IMR-90 (cell line): ENCODE data around the gene LILRA2. TPM values are rescaled to one million over a fixed set of nuclear protein-coding genes. Genes with fewer than 3 reads are reported as not detected.

Experiments
- ATAC-seq: fragments of 200-7000 bp; cut with Tn5 transposase; 2 replicates; pipeline ENCODE4 v1.9.1; 2020; ENCODE audit warnings: low read depth, mild to moderate bottlenecking, moderate library complexity
- BruUV-seq: library from RNA; stranded (reverse); fragments of 400-500 nt; replicated peaks from 2 replicates; lab custom pipeline; 2021; lab: Mats Ljungman, UMichigan
- CTCF ChIA-PET: fragments of 300-600 bp; formaldehyde crosslinking; extraction: SDS; loops from one replicate; lab custom pipeline; 2021; ENCODE audit warnings: antibody characterized with exemption; lab: Yijun Ruan, JAX
- POLR2A ChIA-PET: fragments of 300-600 bp; sonication (Branson Sonifier 250); formaldehyde crosslinking; loops from one replicate; lab custom pipeline; 2022; ENCODE audit warnings: antibody characterized with exemption; ENCODE audit not compliant: unreplicated experiment; lab: Charles Lee
- DNase-seq: peaks from one replicate; pipeline ENCODE4 v3.0.0; 2013
- H2AFZ ChIP-seq: replicated peaks from 2 replicates; pipeline ENCODE3; 2013; ENCODE audit warnings: low read length, mild to moderate bottlenecking; ENCODE audit not compliant: poor library complexity
- H2AK5ac ChIP-seq: 2 replicates; pipeline ENCODE4 v1.6.1; 2013; ENCODE audit warnings: low read depth, low read length, inconsistent platforms
- H2AK9ac ChIP-seq: replicated peaks from 2 replicates; pipeline ENCODE3; 2013; ENCODE audit warnings: mild to moderate bottlenecking, low read depth, low read length, moderate library complexity; ENCODE audit not compliant: poor library complexity
- H2BK120ac ChIP-seq: 2 replicates; pipeline ENCODE4 v1.6.1; 2013; ENCODE audit warnings: low read depth, low read length, inconsistent platforms
- H2BK15ac ChIP-seq: 3 replicates; pipeline ENCODE4 v1.6.1; 2013; ENCODE audit warnings: low read depth, low read length, inconsistent platforms
- H2BK20ac ChIP-seq: 2 replicates; pipeline ENCODE4 v1.6.1; 2013; ENCODE audit warnings: low read depth, mild to moderate bottlenecking, inconsistent platforms, low read length, moderate library complexity
- H2BK5ac ChIP-seq: 2 replicates; pipeline ENCODE4 v1.6.1; 2013; ENCODE audit warnings: mild to moderate bottlenecking, low read depth, low read length, inconsistent platforms; ENCODE audit not compliant: poor library complexity, severe bottlenecking
- H3K14ac ChIP-seq: replicated peaks from 2 replicates; pipeline ENCODE4 v1.6.1; 2013; ENCODE audit warnings: low read depth, low read length, inconsistent platforms
- H3K18ac ChIP-seq: 2 replicates; pipeline ENCODE4 v1.6.1; 2013; ENCODE audit warnings: low read depth, low read length, control low read depth
- H3K23ac ChIP-seq: 2 replicates; pipeline ENCODE4 v1.6.1; 2013; ENCODE audit warnings: low read depth, low read length, inconsistent platforms
- H3K27ac ChIP-seq: 2 replicates; pipeline ENCODE4 v1.5.1; 2013; ENCODE audit warnings: mild to moderate bottlenecking, control low read depth, low read length; ENCODE audit not compliant: insufficient read depth
- H3K27me3 ChIP-seq: 2 replicates; pipeline ENCODE4 v1.6.1; 2013; ENCODE audit warnings: low read length; ENCODE audit not compliant: control insufficient read depth, insufficient read depth
- H3K36me3 ChIP-seq: 2 replicates; pipeline ENCODE4 v1.6.1; 2013; ENCODE audit warnings: low read length, mixed read lengths; ENCODE audit not compliant: control insufficient read depth, insufficient read depth
- H3K4ac ChIP-seq: 2 replicates; pipeline ENCODE4 v1.6.1; 2013; ENCODE audit warnings: low read depth, low read length, inconsistent platforms
- H3K4me1 ChIP-seq: 2 replicates; pipeline ENCODE4 v1.6.1; 2013; ENCODE audit warnings: low read length, mixed read lengths; ENCODE audit not compliant: control insufficient read depth, insufficient read depth
- H3K4me2 ChIP-seq: 2 replicates; pipeline ENCODE4 v1.6.1; 2013; ENCODE audit warnings: low read depth, mild to moderate bottlenecking, control low read depth, low read length, moderate library complexity
- H3K4me3 ChIP-seq: 2 replicates; pipeline ENCODE4 v1.5.1; 2013; ENCODE audit warnings: low read depth, mild to moderate bottlenecking, control low read depth, low read length, moderate library complexity; ENCODE audit not compliant: insufficient read depth
- H3K56ac ChIP-seq: 2 replicates; pipeline ENCODE4 v1.6.1; 2013; ENCODE audit warnings: low read length, inconsistent platforms; ENCODE audit not compliant: insufficient read depth; ENCODE audit errors: extremely low read depth
- H3K79me1 ChIP-seq, 2 experiments: 2 replicates each; pipeline ENCODE4 v1.6.1; 2013; ENCODE audit warnings: low read length in 2 of 2, inconsistent platforms in 1 of 2, low read depth in 1 of 2
- H3K9ac ChIP-seq: 2 replicates; pipeline ENCODE4 v1.6.1; 2013; ENCODE audit warnings: low read depth, low read length, control low read depth
- H3K9me1 ChIP-seq: 2 replicates; pipeline ENCODE4 v1.6.1; 2013; ENCODE audit warnings: low read length, inconsistent platforms; ENCODE audit not compliant: insufficient read depth
- H3K9me3 ChIP-seq: 2 replicates; pipeline ENCODE4 v1.6.1; 2013; ENCODE audit warnings: low read length; ENCODE audit not compliant: control insufficient read depth, insufficient read depth
- H4K20me1 ChIP-seq: 2 replicates; pipeline ENCODE4 v1.6.1; 2013; ENCODE audit warnings: low read length, inconsistent platforms; ENCODE audit not compliant: insufficient read depth
- H4K5ac ChIP-seq: 2 replicates; pipeline ENCODE4 v1.6.1; 2013; ENCODE audit warnings: mild to moderate bottlenecking, low read depth, low read length, control low read depth
- H4K8ac ChIP-seq, 2 experiments: 2 replicates each; pipeline ENCODE4 v1.6.1; 2013; ENCODE audit warnings: low read depth in 2 of 2, low read length in 2 of 2, control low read depth in 1 of 2, inconsistent platforms in 1 of 2
- H4K91ac ChIP-seq: 2 replicates; pipeline ENCODE4 v1.6.1; 2013; ENCODE audit warnings: low read depth, low read length, inconsistent platforms; ENCODE audit not compliant: insufficient read depth
- CHD1 ChIP-seq: IDR thresholded peaks from 2 replicates; pipeline ENCODE4 v1.6.1; 2012; ENCODE audit warnings: low read depth, low read length, improper control_type of control experiment
- ELK1 ChIP-seq: fragments of 150-350 bp; IDR thresholded peaks from 2 replicates; pipeline ENCODE4 v1.6.1; 2016; ENCODE audit warnings: low read depth, mild to moderate bottlenecking, low read length, moderate library complexity, borderline replicate concordance
- FOS ChIP-seq: fragments of 150-350 bp; IDR thresholded peaks from 2 replicates; pipeline ENCODE4 v1.6.1; 2016; ENCODE audit warnings: low read depth, low read length
- MAFK ChIP-seq: IDR thresholded peaks from 2 replicates; pipeline ENCODE4 v1.6.1; 2012; ENCODE audit warnings: low read depth, low read length, improper control_type of control experiment
- MAZ ChIP-seq: IDR thresholded peaks from 2 replicates; pipeline ENCODE4 v1.6.1; 2012; ENCODE audit warnings: low read depth, mild to moderate bottlenecking, low read length, improper control_type of control experiment, moderate library complexity, borderline replicate concordance
- MXI1 ChIP-seq: IDR thresholded peaks from 2 replicates; pipeline ENCODE4 v1.6.1; 2012; ENCODE audit warnings: low read depth, mild to moderate bottlenecking, low read length, moderate library complexity, borderline replicate concordance
- RAD21 ChIP-seq: IDR thresholded peaks from 2 replicates; pipeline ENCODE4 v1.6.1; 2012; ENCODE audit warnings: low read length, improper control_type of control experiment
- SMC3 ChIP-seq: fragments of 150-350 bp; IDR thresholded peaks from 2 replicates; pipeline ENCODE4 v1.6.1; 2016; ENCODE audit warnings: low read depth, mild to moderate bottlenecking, antibody characterized with exemption, low read length, moderate library complexity
- USF2 ChIP-seq: fragments of 150-350 bp; IDR thresholded peaks from 2 replicates; pipeline ENCODE4 v1.6.1; 2017; ENCODE audit warnings: mild to moderate bottlenecking, antibody characterized with exemption, low read length, low read depth
- WGBS, 2 experiments: methylation state at CpG; one replicate each; pipeline versions ENCODE4 v1.1.5 to v1.1.7; 2013; ENCODE audit warnings: missing lambda C conversion rate in 2 of 2; ENCODE audit not compliant: insufficient read length in 1 of 2; ENCODE audit errors: extremely low coverage in 2 of 2; 5-methylcytosine and 5-hydroxymethylcytosine counted together
- dilution Hi-C: fragments of 300-500 bp; cut with HindIII; formaldehyde crosslinking; loops from one replicate; pipeline ENCODE4 v1.14.3; 2018; ENCODE audit warnings: low sequenced_read_pairs; ENCODE audit not compliant: unreplicated experiment
- in situ Hi-C: fragments of 300-500 bp; cut with MboI; formaldehyde crosslinking; loops from 3 replicates; pipeline ENCODE4 v1.14.3; 2019; ENCODE audit warnings: low sequenced_read_pairs, inconsistent platforms, mixed read lengths
- intact Hi-C: fragments of 100-400 bp; cut with micrococcal nuclease; formaldehyde crosslinking; loops from 2 replicates; pipeline ENCODE4 v1.10.0; 2022
- polyA plus RNA-seq, 3 experiments: library from polyadenylated mRNA; depleted of rRNA; stranded (reverse); fragments of >200 nt; gene quantifications; 2 replicates each; pipeline ENCODE4 v1.2.3, GENCODE V29; 2012; ENCODE audit warnings: low replicate concordance in 1 of 3
- total RNA-seq: library from RNA; depleted of rRNA; stranded (reverse); fragments of >200 nt; gene quantifications from 2 replicates; pipeline ENCODE4 v1.2.3, GENCODE V29; 2012
- TF ChIP-seq, protein P1 (sequence below): conservative IDR thresholded peaks from 2 replicates; pipeline ENCODE4 v1.5.1; 2012; ENCODE audit warnings: mild to moderate bottlenecking, low read depth, low read length, improper control_type of control experiment

The LILRA2 gene
- total and polyA plus RNA-seq, 2 of the 4 experiments (the other 2 are of a cell fraction) = not detected

DNA sequence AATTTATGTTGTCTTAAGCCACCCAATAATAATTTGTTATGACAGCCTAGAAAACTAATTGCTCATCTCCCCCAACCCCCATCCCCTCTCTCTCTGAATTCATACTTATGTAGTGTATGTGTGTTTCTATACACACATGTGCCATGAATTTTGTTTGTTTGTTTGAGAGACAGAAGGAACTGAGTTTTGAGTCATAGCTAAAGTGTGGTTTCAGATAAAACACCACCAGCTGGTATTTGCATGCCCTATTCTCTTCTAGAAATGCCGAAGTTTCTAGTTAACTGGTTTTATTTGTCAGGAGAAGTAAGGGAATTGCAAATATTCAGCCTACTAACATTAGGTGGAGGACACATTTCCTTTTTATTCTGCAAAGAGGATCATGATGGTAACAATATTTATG lies 17.4 kb upstream of the LILRA2 start:
- dilution Hi-C loops = no loop called here
- H3K4ac ChIP-seq = no peak overlapping the region
- H4K8ac ChIP-seq = no peak overlapping the region
- H3K14ac ChIP-seq = no peak overlapping the region
- no TSS peak for BruUV-seq
- H4K91ac ChIP-seq = no peak overlapping the region
- CTCF ChIA-PET = no interaction called here
- no peak overlapping the region for H2AK5ac ChIP-seq
- WGBS, 2 experiments = no CpG with 5 or more reads among the region's 1 CpG
- no peak overlapping the region for H2AK9ac ChIP-seq
- no peak overlapping the region for H2BK20ac ChIP-seq
- H4K20me1 ChIP-seq = no peaks in the 10 kb centered on the region
- intact Hi-C loops = no loop called here
- no peak overlapping the region for H3K23ac ChIP-seq
- H3K9ac ChIP-seq = no peak overlapping the region
- no peak overlapping the region for H3K4me3 ChIP-seq
- DNase-seq (no peak), ATAC-seq (no peak)
- POLR2A ChIA-PET = no interaction called here
- H3K27ac ChIP-seq = no peak overlapping the region
- H2AFZ ChIP-seq = no peak overlapping the region
- in situ Hi-C loops = no loop called here
- no peak overlapping the region for H3K18ac ChIP-seq
- no peaks in the 10 kb centered on the region for H3K9me1 ChIP-seq
- H4K5ac ChIP-seq = no peak overlapping the region
- no peak overlapping the region for H3K4me2 ChIP-seq
- H3K79me1 ChIP-seq = no peaks in the 10 kb centered on the region
- TF ChIP-seq MAFK = no peak
- TF ChIP-seq SMC3 = no peak
- no peak for TF ChIP-seq MXI1
- no peak for TF ChIP-seq MAZ
- TF ChIP-seq FOS = no peak
- TF ChIP-seq CHD1 = no peak
- TF ChIP-seq RAD21 = no peak
- TF ChIP-seq USF2 = no peak
- TF ChIP-seq, protein P1, sequence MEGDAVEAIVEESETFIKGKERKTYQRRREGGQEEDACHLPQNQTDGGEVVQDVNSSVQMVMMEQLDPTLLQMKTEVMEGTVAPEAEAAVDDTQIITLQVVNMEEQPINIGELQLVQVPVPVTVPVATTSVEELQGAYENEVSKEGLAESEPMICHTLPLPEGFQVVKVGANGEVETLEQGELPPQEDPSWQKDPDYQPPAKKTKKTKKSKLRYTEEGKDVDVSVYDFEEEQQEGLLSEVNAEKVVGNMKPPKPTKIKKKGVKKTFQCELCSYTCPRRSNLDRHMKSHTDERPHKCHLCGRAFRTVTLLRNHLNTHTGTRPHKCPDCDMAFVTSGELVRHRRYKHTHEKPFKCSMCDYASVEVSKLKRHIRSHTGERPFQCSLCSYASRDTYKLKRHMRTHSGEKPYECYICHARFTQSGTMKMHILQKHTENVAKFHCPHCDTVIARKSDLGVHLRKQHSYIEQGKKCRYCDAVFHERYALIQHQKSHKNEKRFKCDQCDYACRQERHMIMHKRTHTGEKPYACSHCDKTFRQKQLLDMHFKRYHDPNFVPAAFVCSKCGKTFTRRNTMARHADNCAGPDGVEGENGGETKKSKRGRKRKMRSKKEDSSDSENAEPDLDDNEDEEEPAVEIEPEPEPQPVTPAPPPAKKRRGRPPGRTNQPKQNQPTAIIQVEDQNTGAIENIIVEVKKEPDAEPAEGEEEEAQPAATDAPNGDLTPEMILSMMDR = no peak
- no peak for TF ChIP-seq ELK1
- peaks cover 28% of the 10 kb centered on the region for H3K9me3 ChIP-seq
- H2BK120ac ChIP-seq = no peak overlapping the region
- no peak overlapping the region for H2BK5ac ChIP-seq
- no peak overlapping the region for H3K56ac ChIP-seq
- H3K27me3 ChIP-seq = no peaks in the 10 kb centered on the region
- H2BK15ac ChIP-seq = no peak overlapping the region
- no peaks in the 10 kb centered on the region for H3K36me3 ChIP-seq
- no peaks in the 10 kb centered on the region for H3K4me1 ChIP-seq
